Measurements from ENCODE around the gene SLC22A1. TPM values are rescaled to one million over a fixed set of nuclear protein-coding genes. Genes with fewer than 3 reads are reported as not detected.

The SLC22A1 gene
- total RNA-seq, 1 donor from 2014 or later, result not detected

DNA sequence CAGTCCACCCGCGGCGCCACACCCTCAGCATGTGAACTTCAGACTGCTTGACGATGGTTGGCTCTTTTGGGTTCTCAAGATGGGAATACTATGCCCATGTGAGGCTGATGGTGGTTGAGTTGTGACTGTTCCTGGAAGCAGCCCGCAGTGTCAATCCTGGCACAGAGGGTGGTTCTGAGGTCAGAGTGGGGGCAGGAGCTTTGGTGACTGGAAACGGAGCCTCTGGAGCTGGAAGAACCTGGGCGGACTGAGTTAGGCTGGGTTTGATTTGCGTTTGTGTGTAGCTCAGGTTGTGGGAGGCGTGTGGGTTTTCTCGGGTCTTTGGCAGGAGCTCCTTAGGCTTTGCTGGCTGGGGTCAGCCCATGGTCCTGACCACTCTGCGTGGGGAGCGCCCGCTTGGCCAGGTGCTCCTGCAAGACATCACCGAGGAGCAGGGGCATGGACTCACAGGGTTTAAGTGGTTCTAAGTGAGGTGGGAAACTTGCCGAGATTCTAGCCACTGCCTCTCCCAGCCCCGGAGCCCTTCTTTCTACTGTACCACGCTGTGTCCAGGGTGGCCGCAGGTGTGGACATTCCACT is 37.3 kb upstream of the SLC22A1 start:
- intact Hi-C loops (cut with DNase I), result no loop called here
- TF ChIP-seq, protein P1, sequence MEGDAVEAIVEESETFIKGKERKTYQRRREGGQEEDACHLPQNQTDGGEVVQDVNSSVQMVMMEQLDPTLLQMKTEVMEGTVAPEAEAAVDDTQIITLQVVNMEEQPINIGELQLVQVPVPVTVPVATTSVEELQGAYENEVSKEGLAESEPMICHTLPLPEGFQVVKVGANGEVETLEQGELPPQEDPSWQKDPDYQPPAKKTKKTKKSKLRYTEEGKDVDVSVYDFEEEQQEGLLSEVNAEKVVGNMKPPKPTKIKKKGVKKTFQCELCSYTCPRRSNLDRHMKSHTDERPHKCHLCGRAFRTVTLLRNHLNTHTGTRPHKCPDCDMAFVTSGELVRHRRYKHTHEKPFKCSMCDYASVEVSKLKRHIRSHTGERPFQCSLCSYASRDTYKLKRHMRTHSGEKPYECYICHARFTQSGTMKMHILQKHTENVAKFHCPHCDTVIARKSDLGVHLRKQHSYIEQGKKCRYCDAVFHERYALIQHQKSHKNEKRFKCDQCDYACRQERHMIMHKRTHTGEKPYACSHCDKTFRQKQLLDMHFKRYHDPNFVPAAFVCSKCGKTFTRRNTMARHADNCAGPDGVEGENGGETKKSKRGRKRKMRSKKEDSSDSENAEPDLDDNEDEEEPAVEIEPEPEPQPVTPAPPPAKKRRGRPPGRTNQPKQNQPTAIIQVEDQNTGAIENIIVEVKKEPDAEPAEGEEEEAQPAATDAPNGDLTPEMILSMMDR (IDR thresholded peaks at IDR 0.05), result no peak
- no peak for DNase-seq (ENCODE audit: low spot score in 2 of 2)
- H3K4me3 ChIP-seq, result no peak overlapping the region
- no peak overlapping the region for H3K27ac ChIP-seq
- peaks cover 57 to 85% of the 10 kb centered on the region in 2 donors for H3K36me3 ChIP-seq
- peaks cover 4 to 5% of the 10 kb centered on the region in 2 donors for H3K4me1 ChIP-seq
- H3K27me3 ChIP-seq, result no peaks in the 10 kb centered on the region
- no peaks in the 10 kb centered on the region for H3K9me3 ChIP-seq

- no peak for DNase-seq (ENCODE audit: low spot score in 2 of 2)
- TF ChIP-seq, protein P1 (IDR thresholded peaks at IDR 0.05), result no peak
- Histone ChIP-seq H3K27ac (peak overlapping the region in 1 of 2 donors; percentile 4), H3K27me3 (no peaks in the 10 kb centered on the region), H3K9me3 (no peaks in the 10 kb centered on the region), H3K4me1 (peaks cover 4 to 5% of the 10 kb centered on the region in 2 donors), H3K4me3 (no peak overlapping the region), H3K36me3 (peaks cover 50 to 85% of the 10 kb centered on the region in 2 donors)
- intact Hi-C loops (cut with DNase I), result loop anchor here (5.0 kb wide), 4 partner anchors 47 to 437 kb away; no protein-coding TSS in a partner anchor
Observed at GRCh38 chr6:160085226-160085625, 36.4 kb upstream of the SLC22A1 start.

- Histone ChIP-seq H3K27ac (no peak overlapping the region), H3K27me3 (no peaks in the 10 kb centered on the region), H3K4me1 (peaks cover 4 to 5% of the 10 kb centered on the region in 2 donors), H3K9me3 (no peaks in the 10 kb centered on the region), H3K4me3 (no peak overlapping the region), H3K36me3 (peaks cover 48 to 85% of the 10 kb centered on the region in 2 donors)
- intact Hi-C loops (cut with DNase I), result loop anchor here (5.0 kb wide), 4 partner anchors 46 to 436 kb away; no protein-coding TSS in a partner anchor
- TF ChIP-seq, protein P1 (IDR thresholded peaks at IDR 0.05), result no peak
- no peak for DNase-seq (ENCODE audit: low spot score in 2 of 2)
Observed at GRCh38 chr6:160085713-160086505, 35.7 kb upstream of the SLC22A1 start.

DNA sequence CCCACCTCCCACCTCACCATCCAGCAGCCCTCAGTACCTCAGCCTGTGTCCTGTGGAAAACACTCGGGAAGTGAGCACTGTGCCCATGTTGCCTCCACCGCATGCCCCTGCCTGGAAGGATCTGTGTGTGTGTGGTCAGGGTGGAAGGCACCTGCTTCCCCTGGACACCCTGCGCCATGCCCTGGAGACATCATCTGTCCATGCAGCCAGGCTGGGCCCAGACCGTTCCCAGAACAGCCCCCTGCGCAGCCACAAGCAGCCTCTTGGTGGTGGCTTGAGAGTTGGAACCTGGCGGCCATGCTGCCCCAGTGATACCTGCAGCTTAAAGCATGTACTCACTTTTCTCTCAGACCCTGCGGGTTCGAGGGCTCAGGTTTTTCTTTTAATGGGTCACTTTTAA is 34.9 kb upstream of the SLC22A1 start:
- Histone ChIP-seq H3K27me3 (no peaks in the 10 kb centered on the region), H3K27ac (no peak overlapping the region), H3K4me1 (peaks cover 4 to 5% of the 10 kb centered on the region in 2 donors), H3K9me3 (no peaks in the 10 kb centered on the region), H3K36me3 (peaks cover 44 to 85% of the 10 kb centered on the region in 2 donors), H3K4me3 (no peak overlapping the region)
- TF ChIP-seq, protein P1 (IDR thresholded peaks at IDR 0.05), result no peak
- intact Hi-C loops (cut with DNase I), result loop anchor here (5.0 kb wide), 4 partner anchors 46 to 436 kb away; no protein-coding TSS in a partner anchor
- no peak for DNase-seq (ENCODE audit: low spot score in 2 of 2)

DNA sequence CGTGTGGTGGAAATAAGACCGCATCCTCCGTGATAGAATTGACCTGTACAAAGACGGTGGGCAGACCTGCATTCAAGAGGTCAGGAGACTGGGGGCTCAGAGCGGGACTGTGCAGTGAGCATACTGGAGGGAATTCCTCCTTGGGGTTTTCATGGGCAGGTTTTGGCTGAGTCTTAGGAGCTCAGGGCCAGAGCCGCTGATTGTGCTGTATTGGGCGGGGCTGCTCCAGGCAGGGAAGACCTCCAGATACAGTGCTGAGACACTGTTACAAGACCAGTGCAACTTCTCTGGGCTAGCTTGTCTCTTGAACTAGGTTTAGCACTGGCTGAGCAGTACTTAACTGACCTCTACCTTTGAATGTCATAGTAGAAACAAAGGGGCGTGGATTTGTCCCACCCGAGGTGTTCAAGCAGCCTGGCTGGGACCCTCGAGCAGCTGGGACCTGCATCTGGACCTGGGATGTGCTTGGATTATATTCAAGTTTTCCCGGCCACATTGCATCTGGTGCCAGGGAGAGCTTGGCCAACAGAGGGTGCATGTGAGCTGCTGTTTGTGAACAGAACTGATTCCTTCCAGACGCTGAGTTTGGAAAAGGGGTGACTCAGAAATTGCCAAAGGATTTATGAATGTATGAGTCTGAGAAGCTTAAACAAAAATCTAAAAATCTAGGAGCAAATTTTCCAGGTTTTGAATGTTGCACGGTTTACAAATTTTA is 33.4 kb upstream of the SLC22A1 start:
- Histone ChIP-seq H3K9me3 (no peaks in the 10 kb centered on the region), H3K4me3 (no peak overlapping the region), H3K27me3 (no peaks in the 10 kb centered on the region), H3K4me1 (peaks cover 4 to 5% of the 10 kb centered on the region in 2 donors), H3K27ac (peak overlapping the region in 1 of 2 donors; percentile 68), H3K36me3 (peaks cover 42 to 85% of the 10 kb centered on the region in 2 donors)
- intact Hi-C loops (cut with DNase I), result loop anchor here (1.0 to 5.0 kb wide), 5 partner anchors 44 to 434 kb away; no protein-coding TSS in a partner anchor
- peak in 1 of 2 donors; percentile 89 for DNase-seq (ENCODE audit: low spot score in 2 of 2)
- TF ChIP-seq, protein P1 (IDR thresholded peaks at IDR 0.05), result peak; percentile 75 to 82 (median 82)

Data from ascending aorta (tissue), 2 donors.